HPDE6-E6E7 (cell line): ENCODE measurements around the gene CALM1.

Source experiments
- DNase-seq: peaks from one replicate; pipeline ENCODE4 v3.0.0; 2011; ENCODE audit warnings: missing footprints; ENCODE audit errors: extremely low spot score

CALM1 gene

DNA sequence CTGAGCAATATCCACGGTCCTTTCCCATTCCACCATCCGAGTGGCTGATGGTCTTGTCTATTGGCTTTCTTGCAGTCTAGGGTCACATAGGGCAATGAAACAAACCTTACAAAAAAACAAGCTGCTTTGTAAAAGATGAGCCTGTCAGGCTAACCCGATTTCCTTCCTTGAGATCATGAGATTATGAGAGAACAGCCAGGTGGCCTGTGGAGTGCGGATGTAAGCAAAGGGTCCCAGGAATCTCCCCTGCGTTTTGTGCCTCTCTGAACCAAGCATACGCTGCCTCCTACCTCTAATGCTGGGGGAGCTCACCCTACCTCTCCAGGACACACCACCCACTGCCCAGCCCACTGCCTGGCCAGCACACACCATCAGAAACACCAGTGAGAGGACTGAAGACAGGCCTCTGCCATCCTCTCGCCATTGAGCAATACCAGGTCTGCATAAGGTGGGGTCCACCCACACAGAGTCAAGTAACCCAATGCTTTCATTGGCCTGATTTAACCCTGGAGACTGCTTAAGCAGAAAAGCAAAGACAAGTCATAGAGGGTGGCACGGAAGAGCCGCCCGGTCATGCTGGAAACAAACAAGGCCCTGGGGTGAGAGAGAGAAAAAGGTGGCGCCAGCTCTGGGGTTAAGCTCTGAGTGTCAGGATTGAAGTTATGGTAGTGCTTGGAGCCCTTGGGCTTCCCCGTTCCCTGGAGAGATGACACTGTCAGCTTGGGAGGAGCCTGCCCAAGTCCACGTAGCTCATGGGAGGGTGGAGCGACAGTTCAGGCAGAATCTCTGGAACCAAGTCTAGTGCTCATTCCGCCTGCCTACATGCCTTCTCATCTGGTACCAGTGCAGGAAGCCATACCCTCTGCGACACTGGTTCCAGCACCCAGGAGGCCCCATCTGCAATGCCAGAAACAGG is 46.6 kb downstream of the CALM1 start:
- DNase-seq: peak; percentile 64

DNA sequence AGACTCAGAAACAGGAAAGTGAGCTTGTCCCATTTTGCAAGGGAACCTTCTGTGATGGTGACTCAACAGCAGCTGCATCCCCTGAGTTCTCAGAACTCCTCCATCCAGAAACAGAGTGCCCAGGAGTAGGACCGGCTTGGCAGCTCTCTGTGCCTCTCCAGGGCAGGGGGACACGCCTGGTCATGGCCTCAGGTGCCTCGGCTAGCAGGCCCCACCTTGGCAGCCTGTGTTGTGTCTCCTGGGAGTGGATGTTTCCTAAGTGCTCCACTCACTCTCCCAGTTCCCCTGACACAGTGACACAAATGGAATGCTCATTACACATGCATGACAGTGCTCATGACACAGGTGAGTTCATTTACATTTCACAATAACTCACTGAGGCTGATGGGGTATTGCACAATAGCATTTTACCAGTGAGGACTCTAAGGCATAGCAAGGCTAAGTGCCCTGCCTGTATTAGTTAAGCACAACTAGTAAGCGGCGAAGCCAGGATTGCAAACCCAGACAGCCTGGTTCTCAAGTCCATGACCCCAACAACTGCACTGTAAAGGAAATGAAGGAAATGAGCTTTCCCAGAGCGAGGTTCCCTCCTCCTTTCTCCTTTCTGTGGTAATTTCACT is 47.4 kb downstream of the CALM1 start:
- DNase-seq: peak; percentile 92

- DNase-seq: no peak
Measured at GRCh38 chr14:90445011-90445410, 48.2 kb downstream of the CALM1 start.

GRCh38 chr14:90446405-90446804 is 49.6 kb downstream of the CALM1 start:
- DNase-seq: no peak

- no peak for DNase-seq
Measured at GRCh38 chr14:90447720-90448497, 51.1 kb downstream of the CALM1 start.

DNA sequence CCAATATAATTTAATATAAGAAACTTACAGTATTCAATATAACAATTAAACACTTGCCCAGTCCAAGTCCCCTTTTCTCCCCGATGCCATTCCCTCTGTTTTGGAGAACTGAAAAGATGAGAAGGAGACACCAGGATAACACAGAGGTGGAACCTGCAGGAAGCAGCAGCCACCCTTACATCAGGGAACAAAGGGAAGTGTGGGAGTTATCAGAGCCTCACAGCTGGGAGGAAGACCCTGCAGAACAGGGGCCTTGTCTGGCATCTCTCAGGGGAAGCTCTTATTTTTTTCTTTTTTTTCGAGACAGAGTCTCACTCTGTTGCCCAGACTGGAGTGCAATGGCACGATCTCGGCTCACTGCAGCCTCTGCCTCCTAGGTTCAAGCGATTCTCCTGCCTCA is 52.6 kb downstream of the CALM1 start:
- no peak for DNase-seq

- no peak for DNase-seq
Measured at GRCh38 chr14:90450151-90450550, 53.3 kb downstream of the CALM1 start.

DNA sequence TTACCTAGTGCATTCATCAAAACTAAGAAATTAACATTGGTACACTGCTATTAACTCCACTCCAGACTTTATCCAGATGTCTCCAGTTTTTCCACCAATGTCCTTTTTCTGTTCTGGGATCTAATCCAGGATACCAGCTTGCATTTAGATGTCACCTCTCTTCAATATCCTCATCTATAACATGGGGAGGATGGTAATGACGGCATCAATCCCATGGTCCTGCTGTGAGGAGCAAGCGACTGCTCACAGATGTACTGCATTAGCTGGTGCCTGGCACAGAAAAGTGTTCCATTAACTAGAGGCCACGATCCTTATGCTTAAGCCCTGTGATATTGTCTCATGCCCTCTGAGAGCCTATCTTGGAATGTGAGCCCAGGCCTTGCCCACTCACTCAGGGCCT is 53.8 kb downstream of the CALM1 start:
- DNase-seq: no peak

DNA sequence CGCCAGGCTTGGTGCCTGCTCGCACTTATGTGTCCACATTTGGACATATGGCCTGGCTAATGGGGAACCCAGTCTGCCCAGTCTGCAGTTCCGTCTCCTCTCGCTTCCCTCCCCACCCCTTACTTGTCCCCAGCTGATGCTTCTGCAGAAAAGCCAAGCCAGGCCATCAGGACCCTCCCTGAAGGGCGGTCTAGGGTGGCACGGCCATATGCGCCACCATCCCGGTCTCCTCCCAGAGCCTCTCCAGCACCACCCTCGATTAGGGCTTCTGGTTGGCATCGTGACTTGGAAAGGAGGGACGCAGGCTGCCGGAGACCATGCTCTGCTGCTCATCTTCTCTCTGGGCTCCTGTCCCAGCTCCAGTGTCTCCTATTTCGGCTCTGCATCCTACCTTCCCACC is 54.6 kb downstream of the CALM1 start:
- DNase-seq: no peak

GRCh38 chr14:90451961-90452360 is 55.1 kb downstream of the CALM1 start:
- DNase-seq: no peak

GRCh38 chr14:90452366-90452765 is 55.5 kb downstream of the CALM1 start:
- no peak for DNase-seq

DNA sequence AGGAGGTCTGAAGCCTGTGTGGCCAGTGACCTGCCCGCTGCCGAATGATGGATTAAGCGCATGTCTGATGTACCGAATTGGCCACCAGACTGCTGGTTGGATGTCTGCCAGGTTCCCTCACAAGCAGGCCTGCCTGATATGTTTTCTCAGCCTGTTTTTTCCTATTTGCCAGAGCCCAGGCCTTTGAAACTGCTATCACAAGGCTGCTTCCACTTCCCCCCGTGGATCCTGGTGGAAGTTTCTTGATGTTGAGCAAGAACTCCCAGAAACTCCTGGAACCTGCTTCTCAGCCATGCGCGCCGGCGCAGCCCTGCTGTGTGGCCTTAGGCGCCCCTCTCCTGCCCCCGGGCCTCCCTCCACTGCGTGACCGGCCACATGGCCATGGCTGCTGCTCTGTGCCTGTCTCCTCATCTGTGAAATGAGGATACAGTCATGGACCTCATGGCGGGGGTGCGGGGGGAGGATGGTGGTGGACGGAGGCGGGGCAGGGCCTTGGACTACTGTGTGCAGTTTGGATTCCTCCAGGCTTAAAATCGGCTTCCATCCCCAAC is 56.6 kb downstream of the CALM1 start:
- DNase-seq: no peak

- DNase-seq: no peak
Measured at GRCh38 chr14:90454041-90455000, 57.5 kb downstream of the CALM1 start.

- no peak for DNase-seq
Measured at GRCh38 chr14:90455100-90455571, 58.3 kb downstream of the CALM1 start.

- DNase-seq: no peak
Measured at GRCh38 chr14:90456551-90456950, 59.7 kb downstream of the CALM1 start.

DNA sequence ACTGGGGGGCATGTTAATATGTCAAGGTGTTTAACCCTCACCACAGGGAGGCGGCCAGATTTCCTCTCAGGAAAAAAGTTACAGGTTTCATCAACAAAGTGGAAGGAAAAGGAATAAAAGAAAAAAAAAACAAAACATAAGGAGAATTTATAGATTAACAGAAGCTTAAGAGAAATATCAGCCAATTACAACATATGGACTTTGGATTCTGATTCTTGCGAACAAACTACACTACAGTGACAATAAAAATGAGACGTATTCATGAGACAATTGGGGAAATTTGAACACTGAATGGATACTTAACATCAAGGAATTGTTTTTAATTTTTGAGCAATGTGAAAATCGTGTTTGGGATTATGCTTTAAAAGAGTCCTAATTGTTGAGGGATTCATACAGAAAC is 60.4 kb downstream of the CALM1 start:
- no peak for DNase-seq
